Ureter (tissue), 1 donor: ENCODE measurements around the gene SYNDIG1. TPM values are rescaled to one million over a fixed set of nuclear protein-coding genes. Genes with fewer than 3 reads are reported as not detected.

ENCODE experiments used
- DNase-seq: peaks from one replicate; pipeline ENCODE4 v3.0.0-alpha.2; 2020; ENCODE audit warnings: low spot score
- total RNA-seq: library from RNA; stranded (reverse); gene quantifications from one replicate; pipeline ENCODE4 v1.2.4, GENCODE V29; 2023
- donor health status: DM: yes; HTN: yes; CAD: no.

The SYNDIG1 gene
- total RNA-seq, 1 donor from 2014 or later: 4.6 TPM

- no peak for DNase-seq
Measured at GRCh38 chr20:24658920-24659660, 189.7 kb downstream of the SYNDIG1 start.

GRCh38 chr20:24659835-24660234 is 190.4 kb downstream of the SYNDIG1 start:
- no peak for DNase-seq

- no peak for DNase-seq
Measured at GRCh38 chr20:24660651-24661050, 191.2 kb downstream of the SYNDIG1 start.

GRCh38 chr20:24661255-24661654 is 191.8 kb downstream of the SYNDIG1 start:
- no peak for DNase-seq

GRCh38 chr20:24662322-24662721 is 192.9 kb downstream of the SYNDIG1 start:
- DNase-seq: no peak

- DNase-seq: no peak
Measured at GRCh38 chr20:24662752-24663365, 193.4 kb downstream of the SYNDIG1 start.

GRCh38 chr20:24663496-24663895 is 194.1 kb downstream of the SYNDIG1 start:
- DNase-seq: no peak

- no peak for DNase-seq
Measured at GRCh38 chr20:24664266-24664986, 195.0 kb downstream of the SYNDIG1 start.

- DNase-seq: no peak
Measured at GRCh38 chr20:24665196-24665595, 195.8 kb downstream of the SYNDIG1 start.

- DNase-seq: no peak
Measured at GRCh38 chr20:24665741-24666191, 196.3 kb downstream of the SYNDIG1 start.

- no peak for DNase-seq
Measured at GRCh38 chr20:24667689-24668383, 198.4 kb downstream of the SYNDIG1 start.

- no peak for DNase-seq
Measured at GRCh38 chr20:24668384-24668702, 198.9 kb downstream of the SYNDIG1 start.

GRCh38 chr20:24668791-24669190 is 199.4 kb downstream of the SYNDIG1 start:
- DNase-seq: no peak

GRCh38 chr20:24669701-24670100 is 200.3 kb downstream of the SYNDIG1 start:
- no peak for DNase-seq

- DNase-seq: no peak
Measured at GRCh38 chr20:24670341-24670872, 201.0 kb downstream of the SYNDIG1 start.

- no peak for DNase-seq
Measured at GRCh38 chr20:24670981-24671380, 201.6 kb downstream of the SYNDIG1 start.

- DNase-seq: no peak
Measured at GRCh38 chr20:24672181-24672880, 202.9 kb downstream of the SYNDIG1 start.

GRCh38 chr20:24672886-24673677 is 203.7 kb downstream of the SYNDIG1 start:
- DNase-seq: no peak

- no peak for DNase-seq
Measured at GRCh38 chr20:24673678-24674570, 204.5 kb downstream of the SYNDIG1 start.
